Mononuclear cell (primary cell): ENCODE measurements around the gene SGTA. TPM values are rescaled to one million over a fixed set of nuclear protein-coding genes. Genes with fewer than 3 reads are reported as not detected.

Experiments used
- H3K27me3 ChIP-seq: 2 replicates; pipeline ENCODE4 v1.6.0; 2011; ENCODE audit warnings: low read length, control low read depth; ENCODE audit not compliant: insufficient read depth
- H3K4me1 ChIP-seq: 2 replicates; pipeline ENCODE4 v1.5.1; 2011; ENCODE audit warnings: mild to moderate bottlenecking, low read length, control low read depth; ENCODE audit not compliant: insufficient read depth
- H3K4me3 ChIP-seq: 2 replicates; pipeline ENCODE4 v1.5.1; 2011; ENCODE audit warnings: mild to moderate bottlenecking, low read length, moderate library complexity
- H3K9me3 ChIP-seq: 2 replicates; pipeline ENCODE4 v1.5.1; 2011; ENCODE audit warnings: low read depth, mild to moderate bottlenecking, control low read depth, low read length
- total RNA-seq: library from RNA; depleted of rRNA; stranded (reverse); fragments of >200 nt; gene quantifications from one replicate; pipeline ENCODE4 v1.2.3, GENCODE V29; 2012

The SGTA gene
- total RNA-seq, 1 donor, result 23.0 TPM

- H3K27me3 ChIP-seq, result peaks cover 4% of the 10 kb centered on the region
- H3K4me3 ChIP-seq, result no peak overlapping the region
- H3K4me1 ChIP-seq, result no peaks in the 10 kb centered on the region
- H3K9me3 ChIP-seq, result no peaks in the 10 kb centered on the region
Observed at GRCh38 chr19:2726160-2726855, 56.8 kb downstream of the SGTA start.

GRCh38 chr19:2724148-2724557 is 58.9 kb downstream of the SGTA start:
- peaks cover 11% of the 10 kb centered on the region for H3K4me1 ChIP-seq
- H3K27me3 ChIP-seq, result peaks cover 4% of the 10 kb centered on the region
- H3K4me3 ChIP-seq, result no peak overlapping the region
- no peaks in the 10 kb centered on the region for H3K9me3 ChIP-seq

- peaks cover 11% of the 10 kb centered on the region for H3K4me1 ChIP-seq
- H3K4me3 ChIP-seq, result no peak overlapping the region
- H3K27me3 ChIP-seq, result peaks cover 4% of the 10 kb centered on the region
- no peaks in the 10 kb centered on the region for H3K9me3 ChIP-seq
Observed at GRCh38 chr19:2723747-2724146, 59.3 kb downstream of the SGTA start.

- H3K4me1 ChIP-seq, result peaks cover 11% of the 10 kb centered on the region
- no peak overlapping the region for H3K4me3 ChIP-seq
- H3K9me3 ChIP-seq, result no peaks in the 10 kb centered on the region
- peaks cover 4% of the 10 kb centered on the region for H3K27me3 ChIP-seq
Observed at GRCh38 chr19:2723345-2723715, 59.7 kb downstream of the SGTA start.

- Histone ChIP-seq H3K4me3 (no peak overlapping the region), H3K4me1 (peaks cover 11% of the 10 kb centered on the region), H3K9me3 (no peaks in the 10 kb centered on the region), H3K27me3 (peaks cover 4% of the 10 kb centered on the region)
Observed at GRCh38 chr19:2722541-2723344, 60.3 kb downstream of the SGTA start.

- Histone ChIP-seq H3K4me1 (peaks cover 11% of the 10 kb centered on the region), H3K4me3 (no peak overlapping the region), H3K9me3 (no peaks in the 10 kb centered on the region), H3K27me3 (peaks cover 4% of the 10 kb centered on the region)
Observed at GRCh38 chr19:2721570-2722540, 61.2 kb downstream of the SGTA start.

- peaks cover 11% of the 10 kb centered on the region for H3K4me1 ChIP-seq
- H3K4me3 ChIP-seq, result no peak within 1 kb of the TSS
- no peaks in the 10 kb centered on the region for H3K9me3 ChIP-seq
- peaks cover 4% of the 10 kb centered on the region for H3K27me3 ChIP-seq
Observed at GRCh38 chr19:2720777-2721569, 62.1 kb downstream of the SGTA start, which contains the start of gene DIRAS1. DIRAS1 (minus strand) TSS chr19:2721372; CDS start chr19:2717806, 3,566 bp downstream.

GRCh38 chr19:2719920-2720776 is 62.9 kb downstream of the SGTA start:
- Histone ChIP-seq H3K4me1 (peaks cover 11% of the 10 kb centered on the region), H3K4me3 (no peak overlapping the region), H3K9me3 (no peaks in the 10 kb centered on the region), H3K27me3 (peaks cover 4% of the 10 kb centered on the region)

- Histone ChIP-seq H3K9me3 (no peaks in the 10 kb centered on the region), H3K4me3 (no peak overlapping the region), H3K4me1 (peaks cover 11% of the 10 kb centered on the region), H3K27me3 (peaks cover 4% of the 10 kb centered on the region)
Observed at GRCh38 chr19:2719232-2719735, 63.8 kb downstream of the SGTA start.

GRCh38 chr19:2717638-2718541 is 65.2 kb downstream of the SGTA start:
- peaks cover 4% of the 10 kb centered on the region for H3K27me3 ChIP-seq
- H3K4me3 ChIP-seq, result no peak overlapping the region
- H3K9me3 ChIP-seq, result no peaks in the 10 kb centered on the region
- H3K4me1 ChIP-seq, result peaks cover 11% of the 10 kb centered on the region

GRCh38 chr19:2716722-2717637 is 66.1 kb downstream of the SGTA start:
- H3K4me3 ChIP-seq, result no peak overlapping the region
- peaks cover 11% of the 10 kb centered on the region for H3K4me1 ChIP-seq
- H3K27me3 ChIP-seq, result peaks cover 2% of the 10 kb centered on the region
- H3K9me3 ChIP-seq, result no peaks in the 10 kb centered on the region

- no peaks in the 10 kb centered on the region for H3K27me3 ChIP-seq
- H3K4me1 ChIP-seq, result peaks cover 16% of the 10 kb centered on the region
- H3K9me3 ChIP-seq, result no peaks in the 10 kb centered on the region
- no peak overlapping the region for H3K4me3 ChIP-seq
Observed at GRCh38 chr19:2716275-2716650, 66.8 kb downstream of the SGTA start.
